PC-3 (cell line): Measurements from ENCODE around the gene PLEKHM3. TPM values are rescaled to one million over a fixed set of nuclear protein-coding genes. Genes with fewer than 3 reads are reported as not detected.

Experiments used
- ATAC-seq: fragments of 200-7000 bp; cut with Tn5 transposase; 2 replicates; pipeline ENCODE4 v1.9.1; 2020; ENCODE audit warnings: mild to moderate bottlenecking, moderate library complexity
- BruUV-seq: library from RNA; stranded (reverse); fragments of 400-500 nt; replicated peaks from 2 replicates; lab custom pipeline; 2021; lab: Mats Ljungman, UMichigan
- CTCF ChIA-PET: fragments of 300-600 bp; sonication (Branson Sonifier 250); formaldehyde crosslinking; loops from one replicate; lab custom pipeline; 2022; ENCODE audit warnings: antibody characterized with exemption; lab: Charles Lee
- POLR2A ChIA-PET: fragments of 300-600 bp; sonication (Branson Sonifier 250); formaldehyde crosslinking; loops from one replicate; lab custom pipeline; 2022; ENCODE audit warnings: antibody characterized with exemption; ENCODE audit not compliant: unreplicated experiment; lab: Charles Lee
- DNase-seq: peaks from one replicate; pipeline ENCODE4 v3.0.0-alpha.2; 2015
- H2AFZ ChIP-seq: fragments of 300-600 bp; sonication (generic); 2 replicates; pipeline ENCODE4 v1.6.0; 2016; ENCODE audit warnings: antibody characterized with exemption, low read length
- H3F3A ChIP-seq: fragments of 300-600 bp; sonication (generic); one replicate; pipeline ENCODE4 v1.6.0; 2017; ENCODE audit warnings: antibody characterized with exemption, low read length, control low read depth, mild to moderate bottlenecking; ENCODE audit not compliant: unreplicated experiment
- H3K27ac ChIP-seq: fragments of 300-600 bp; sonication (generic); 2 replicates; pipeline ENCODE4 v1.5.1; 2016; ENCODE audit warnings: mild to moderate bottlenecking, low read length
- H3K27me3 ChIP-seq: fragments of 300-600 bp; sonication (generic); 2 replicates; pipeline ENCODE4 v1.6.1; 2016; ENCODE audit warnings: low read length, mixed read lengths
- H3K36me3 ChIP-seq: fragments of 300-600 bp; sonication (generic); 2 replicates; pipeline ENCODE4 v1.6.1; 2016; ENCODE audit warnings: low read depth, mixed run types, low read length, mixed read lengths
- H3K4me1 ChIP-seq: fragments of 300-600 bp; sonication (generic); 2 replicates; pipeline ENCODE4 v1.5.1; 2016; ENCODE audit warnings: low read length; ENCODE audit not compliant: insufficient read depth
- H3K4me2 ChIP-seq: fragments of 300-600 bp; sonication (generic); 2 replicates; pipeline ENCODE4 v1.6.0; 2016; ENCODE audit warnings: low read length
- H3K4me3 ChIP-seq: fragments of 300-600 bp; sonication (generic); 2 replicates; pipeline ENCODE4 v1.5.1; 2016; ENCODE audit warnings: mild to moderate bottlenecking, low read length, mixed read lengths
- H3K79me2 ChIP-seq: fragments of 300-600 bp; sonication (generic); 2 replicates; pipeline ENCODE4 v1.6.1; 2017; ENCODE audit warnings: low read length, mixed read lengths
- H3K9ac ChIP-seq: fragments of 300-600 bp; sonication (generic); 2 replicates; pipeline ENCODE4 v1.6.0; 2016; ENCODE audit warnings: mild to moderate bottlenecking, low read length
- H3K9me2 ChIP-seq: fragments of 300-600 bp; sonication (generic); replicated peaks from 2 replicates; pipeline ENCODE4 v1.6.1; 2016; ENCODE audit warnings: mixed run types, low read length, mixed read lengths
- H3K9me3 ChIP-seq: fragments of 300-600 bp; sonication (generic); 2 replicates; pipeline ENCODE4 v1.6.1; 2016; ENCODE audit warnings: low read length, mixed read lengths
- H4K20me1 ChIP-seq: fragments of 300-600 bp; sonication (generic); 2 replicates; pipeline ENCODE4 v1.6.1; 2016; ENCODE audit warnings: low read length, mixed read lengths
- CTCF ChIP-seq: fragments of 300-600 bp; sonication (generic); conservative IDR thresholded peaks from 2 replicates; pipeline ENCODE4 v1.5.1; 2017; ENCODE audit warnings: antibody characterized with exemption, low read depth, mild to moderate bottlenecking, low read length
- EZH2 ChIP-seq: fragments of 300-600 bp; sonication (generic); IDR thresholded peaks from one replicate; pipeline ENCODE4 v1.6.1; 2017; ENCODE audit warnings: antibody characterized with exemption, mild to moderate bottlenecking, low read length; ENCODE audit not compliant: unreplicated experiment
- EZH2phosphoT487 ChIP-seq: fragments of 300-600 bp; sonication (generic); IDR thresholded peaks from 2 replicates; pipeline ENCODE4 v1.6.1; 2018; ENCODE audit warnings: mild to moderate bottlenecking, antibody characterized with exemption, low read length, borderline replicate concordance
- intact Hi-C: fragments of 100-400 bp; cut with micrococcal nuclease; formaldehyde crosslinking; loops from 2 replicates; pipeline ENCODE4 v1.9.0; 2023
- total RNA-seq: library from RNA; depleted of rRNA; stranded (reverse); fragments of >200 nt; gene quantifications from 2 replicates; pipeline ENCODE4 v1.2.3, GENCODE V29; 2014

PLEKHM3 gene
- total RNA-seq, 1 experiment from 2014 or later = 5.9 TPM

- intact Hi-C loops = no loop called here
- Histone ChIP-seq H3K9me3 (no peaks in the 10 kb centered on the region), H3K27ac (no peak overlapping the region), H3K4me3 (no peak overlapping the region), H4K20me1 (no peaks in the 10 kb centered on the region), H2AFZ (no peak overlapping the region), H3K4me2 (no peak overlapping the region), H3F3A (no peaks in the 10 kb centered on the region), H3K36me3 (no peaks in the 10 kb centered on the region), H3K9ac (no peak overlapping the region), H3K9me2 (no peaks in the 10 kb centered on the region), H3K79me2 (no peaks in the 10 kb centered on the region), H3K4me1 (peaks cover 9% of the 10 kb centered on the region), H3K27me3 (no peaks in the 10 kb centered on the region)
- CTCF ChIA-PET = no interaction called here
- TF ChIP-seq CTCF (no peak), EZH2 (no peak), EZH2phosphoT487 (no peak)
- no peak for ATAC-seq
- no TSS peak for BruUV-seq
- no peak for DNase-seq
- POLR2A ChIA-PET = no interaction called here
Observed at GRCh38 chr2:207787800-207788199, 237.5 kb downstream of the PLEKHM3 start.

- Histone ChIP-seq H3F3A (no peaks in the 10 kb centered on the region), H3K79me2 (no peaks in the 10 kb centered on the region), H2AFZ (no peak overlapping the region), H3K9me3 (no peaks in the 10 kb centered on the region), H3K4me2 (no peak overlapping the region), H3K4me1 (peaks cover 5% of the 10 kb centered on the region; the same call in 1 of the 2 replicates), H3K9me2 (no peaks in the 10 kb centered on the region), H4K20me1 (no peaks in the 10 kb centered on the region), H3K9ac (no peak overlapping the region), H3K27ac (no peak overlapping the region), H3K27me3 (no peaks in the 10 kb centered on the region), H3K4me3 (no peak overlapping the region), H3K36me3 (no peaks in the 10 kb centered on the region)
- no peak for TF ChIP-seq EZH2
- no peak for TF ChIP-seq CTCF
- no peak for TF ChIP-seq EZH2phosphoT487
- ChIA-PET CTCF (no interaction called here), POLR2A (no interaction called here)
- intact Hi-C loops = no loop called here
- ATAC-seq = no peak
- DNase-seq = no peak
- no TSS peak for BruUV-seq
Observed at GRCh38 chr2:207787017-207787416, 238.3 kb downstream of the PLEKHM3 start.

- no peaks in the 10 kb centered on the region for H4K20me1 ChIP-seq
- H3K4me1 ChIP-seq = peaks cover 7% of the 10 kb centered on the region; the same call in 1 of the 2 replicates
- ChIA-PET POLR2A (no interaction called here), CTCF (no interaction called here)
- no peaks in the 10 kb centered on the region for H3K79me2 ChIP-seq
- intact Hi-C loops = no loop called here
- BruUV-seq = no TSS peak
- no peaks in the 10 kb centered on the region for H3K9me2 ChIP-seq
- no peak overlapping the region for H3K9ac ChIP-seq
- no peaks in the 10 kb centered on the region for H3K36me3 ChIP-seq
- H3K4me3 ChIP-seq = no peak overlapping the region
- ATAC-seq (no peak), DNase-seq (no peak)
- no peaks in the 10 kb centered on the region for H3K9me3 ChIP-seq
- H3F3A ChIP-seq = no peaks in the 10 kb centered on the region
- H3K27ac ChIP-seq = no peak overlapping the region
- no peaks in the 10 kb centered on the region for H3K27me3 ChIP-seq
- H3K4me2 ChIP-seq = no peak overlapping the region
- TF ChIP-seq EZH2phosphoT487 = no peak
- TF ChIP-seq EZH2 = no peak
- no peak for TF ChIP-seq CTCF
- no peak overlapping the region for H2AFZ ChIP-seq
Observed at GRCh38 chr2:207784898-207785297, 240.4 kb downstream of the PLEKHM3 start.
